IMR-90 (cell line): Measurements from ENCODE around the gene MGA. TPM values are rescaled to one million over a fixed set of nuclear protein-coding genes. Genes with fewer than 3 reads are reported as not detected.
A peak's percentile ranks its signal among the peaks of the same experiment; 100 is the strongest.

Experiments
- ATAC-seq: fragments of 200-7000 bp; cut with Tn5 transposase; 2 replicates; pipeline ENCODE4 v1.9.1; 2020; ENCODE audit warnings: low read depth, mild to moderate bottlenecking, moderate library complexity
- BruUV-seq: library from RNA; stranded (reverse); fragments of 400-500 nt; replicated peaks from 2 replicates; lab custom pipeline; 2021; lab: Mats Ljungman, UMichigan
- CTCF ChIA-PET: fragments of 300-600 bp; formaldehyde crosslinking; extraction: SDS; loops from one replicate; lab custom pipeline; 2021; ENCODE audit warnings: antibody characterized with exemption; lab: Yijun Ruan, JAX
- POLR2A ChIA-PET: fragments of 300-600 bp; sonication (Branson Sonifier 250); formaldehyde crosslinking; loops from one replicate; lab custom pipeline; 2022; ENCODE audit warnings: antibody characterized with exemption; ENCODE audit not compliant: unreplicated experiment; lab: Charles Lee
- DNase-seq: peaks from one replicate; pipeline ENCODE4 v3.0.0; 2013
- H2AFZ ChIP-seq: replicated peaks from 2 replicates; pipeline ENCODE3; 2013; ENCODE audit warnings: low read length, mild to moderate bottlenecking; ENCODE audit not compliant: poor library complexity
- H2AK5ac ChIP-seq: 2 replicates; pipeline ENCODE4 v1.6.1; 2013; ENCODE audit warnings: low read depth, low read length, inconsistent platforms
- H2AK9ac ChIP-seq: replicated peaks from 2 replicates; pipeline ENCODE3; 2013; ENCODE audit warnings: mild to moderate bottlenecking, low read depth, low read length, moderate library complexity; ENCODE audit not compliant: poor library complexity
- H2BK120ac ChIP-seq: 2 replicates; pipeline ENCODE4 v1.6.1; 2013; ENCODE audit warnings: low read depth, low read length, inconsistent platforms
- H2BK15ac ChIP-seq: 3 replicates; pipeline ENCODE4 v1.6.1; 2013; ENCODE audit warnings: low read depth, low read length, inconsistent platforms
- H2BK20ac ChIP-seq: 2 replicates; pipeline ENCODE4 v1.6.1; 2013; ENCODE audit warnings: low read depth, mild to moderate bottlenecking, inconsistent platforms, low read length, moderate library complexity
- H2BK5ac ChIP-seq: 2 replicates; pipeline ENCODE4 v1.6.1; 2013; ENCODE audit warnings: mild to moderate bottlenecking, low read depth, low read length, inconsistent platforms; ENCODE audit not compliant: poor library complexity, severe bottlenecking
- H3K14ac ChIP-seq: replicated peaks from 2 replicates; pipeline ENCODE4 v1.6.1; 2013; ENCODE audit warnings: low read depth, low read length, inconsistent platforms
- H3K18ac ChIP-seq: 2 replicates; pipeline ENCODE4 v1.6.1; 2013; ENCODE audit warnings: low read depth, low read length, control low read depth
- H3K23ac ChIP-seq: 2 replicates; pipeline ENCODE4 v1.6.1; 2013; ENCODE audit warnings: low read depth, low read length, inconsistent platforms
- H3K27ac ChIP-seq: 2 replicates; pipeline ENCODE4 v1.5.1; 2013; ENCODE audit warnings: mild to moderate bottlenecking, control low read depth, low read length; ENCODE audit not compliant: insufficient read depth
- H3K27me3 ChIP-seq: 2 replicates; pipeline ENCODE4 v1.6.1; 2013; ENCODE audit warnings: low read length; ENCODE audit not compliant: control insufficient read depth, insufficient read depth
- H3K36me3 ChIP-seq: 2 replicates; pipeline ENCODE4 v1.6.1; 2013; ENCODE audit warnings: low read length, mixed read lengths; ENCODE audit not compliant: control insufficient read depth, insufficient read depth
- H3K4ac ChIP-seq: 2 replicates; pipeline ENCODE4 v1.6.1; 2013; ENCODE audit warnings: low read depth, low read length, inconsistent platforms
- H3K4me1 ChIP-seq: 2 replicates; pipeline ENCODE4 v1.6.1; 2013; ENCODE audit warnings: low read length, mixed read lengths; ENCODE audit not compliant: control insufficient read depth, insufficient read depth
- H3K4me2 ChIP-seq: 2 replicates; pipeline ENCODE4 v1.6.1; 2013; ENCODE audit warnings: low read depth, mild to moderate bottlenecking, control low read depth, low read length, moderate library complexity
- H3K4me3 ChIP-seq: 2 replicates; pipeline ENCODE4 v1.5.1; 2013; ENCODE audit warnings: low read depth, mild to moderate bottlenecking, control low read depth, low read length, moderate library complexity; ENCODE audit not compliant: insufficient read depth
- H3K56ac ChIP-seq: 2 replicates; pipeline ENCODE4 v1.6.1; 2013; ENCODE audit warnings: low read length, inconsistent platforms; ENCODE audit not compliant: insufficient read depth; ENCODE audit errors: extremely low read depth
- H3K79me1 ChIP-seq, 2 experiments: 2 replicates each; pipeline ENCODE4 v1.6.1; 2013; ENCODE audit warnings: low read length in 2 of 2, inconsistent platforms in 1 of 2, low read depth in 1 of 2
- H3K9ac ChIP-seq: 2 replicates; pipeline ENCODE4 v1.6.1; 2013; ENCODE audit warnings: low read depth, low read length, control low read depth
- H3K9me1 ChIP-seq: 2 replicates; pipeline ENCODE4 v1.6.1; 2013; ENCODE audit warnings: low read length, inconsistent platforms; ENCODE audit not compliant: insufficient read depth
- H3K9me3 ChIP-seq: 2 replicates; pipeline ENCODE4 v1.6.1; 2013; ENCODE audit warnings: low read length; ENCODE audit not compliant: control insufficient read depth, insufficient read depth
- H4K20me1 ChIP-seq: 2 replicates; pipeline ENCODE4 v1.6.1; 2013; ENCODE audit warnings: low read length, inconsistent platforms; ENCODE audit not compliant: insufficient read depth
- H4K5ac ChIP-seq: 2 replicates; pipeline ENCODE4 v1.6.1; 2013; ENCODE audit warnings: mild to moderate bottlenecking, low read depth, low read length, control low read depth
- H4K8ac ChIP-seq, 2 experiments: 2 replicates each; pipeline ENCODE4 v1.6.1; 2013; ENCODE audit warnings: low read depth in 2 of 2, low read length in 2 of 2, control low read depth in 1 of 2, inconsistent platforms in 1 of 2
- H4K91ac ChIP-seq: 2 replicates; pipeline ENCODE4 v1.6.1; 2013; ENCODE audit warnings: low read depth, low read length, inconsistent platforms; ENCODE audit not compliant: insufficient read depth
- MXI1 ChIP-seq: IDR thresholded peaks from 2 replicates; pipeline ENCODE4 v1.6.1; 2012; ENCODE audit warnings: low read depth, mild to moderate bottlenecking, low read length, moderate library complexity, borderline replicate concordance
- RCOR1 ChIP-seq: IDR thresholded peaks from 2 replicates; pipeline ENCODE4 v1.6.1; 2012; ENCODE audit warnings: mild to moderate bottlenecking, low read length, improper control_type of control experiment; ENCODE audit not compliant: insufficient replicate concordance
- RFX5 ChIP-seq: IDR thresholded peaks from 2 replicates; pipeline ENCODE4 v1.8.0; 2012; ENCODE audit warnings: low read depth, mild to moderate bottlenecking, low read length, moderate library complexity
- WGBS, 2 experiments: methylation state at CpG; one replicate each; pipeline versions ENCODE4 v1.1.5 to v1.1.7; 2013; ENCODE audit warnings: missing lambda C conversion rate in 2 of 2; ENCODE audit not compliant: insufficient read length in 1 of 2; ENCODE audit errors: extremely low coverage in 2 of 2; 5-methylcytosine and 5-hydroxymethylcytosine counted together
- dilution Hi-C: fragments of 300-500 bp; cut with HindIII; formaldehyde crosslinking; loops from one replicate; pipeline ENCODE4 v1.14.3; 2018; ENCODE audit warnings: low sequenced_read_pairs; ENCODE audit not compliant: unreplicated experiment
- in situ Hi-C: fragments of 300-500 bp; cut with MboI; formaldehyde crosslinking; loops from 3 replicates; pipeline ENCODE4 v1.14.3; 2019; ENCODE audit warnings: low sequenced_read_pairs, inconsistent platforms, mixed read lengths
- intact Hi-C: fragments of 100-400 bp; cut with micrococcal nuclease; formaldehyde crosslinking; loops from 2 replicates; pipeline ENCODE4 v1.10.0; 2022
- polyA plus RNA-seq, 3 experiments: library from polyadenylated mRNA; depleted of rRNA; stranded (reverse); fragments of >200 nt; gene quantifications; 2 replicates each; pipeline ENCODE4 v1.2.3, GENCODE V29; 2012; ENCODE audit warnings: low replicate concordance in 1 of 3
- total RNA-seq: library from RNA; depleted of rRNA; stranded (reverse); fragments of >200 nt; gene quantifications from 2 replicates; pipeline ENCODE4 v1.2.3, GENCODE V29; 2012
- TF ChIP-seq, protein P1 (sequence below): conservative IDR thresholded peaks from 2 replicates; pipeline ENCODE4 v1.5.1; 2012; ENCODE audit warnings: mild to moderate bottlenecking, low read depth, low read length, improper control_type of control experiment

MGA gene
- total and polyA plus RNA-seq, 2 of the 4 experiments (the other 2 are of a cell fraction), result 3.2 to 38.0 TPM

- H4K5ac ChIP-seq, result no peak overlapping the region
- H2BK5ac ChIP-seq, result no peak overlapping the region
- no peak overlapping the region for H3K4me3 ChIP-seq
- H4K8ac ChIP-seq, result no peak overlapping the region
- no peak for TF ChIP-seq RCOR1
- TF ChIP-seq RFX5, result no peak
- no peak for TF ChIP-seq MXI1
- TF ChIP-seq, protein P1, sequence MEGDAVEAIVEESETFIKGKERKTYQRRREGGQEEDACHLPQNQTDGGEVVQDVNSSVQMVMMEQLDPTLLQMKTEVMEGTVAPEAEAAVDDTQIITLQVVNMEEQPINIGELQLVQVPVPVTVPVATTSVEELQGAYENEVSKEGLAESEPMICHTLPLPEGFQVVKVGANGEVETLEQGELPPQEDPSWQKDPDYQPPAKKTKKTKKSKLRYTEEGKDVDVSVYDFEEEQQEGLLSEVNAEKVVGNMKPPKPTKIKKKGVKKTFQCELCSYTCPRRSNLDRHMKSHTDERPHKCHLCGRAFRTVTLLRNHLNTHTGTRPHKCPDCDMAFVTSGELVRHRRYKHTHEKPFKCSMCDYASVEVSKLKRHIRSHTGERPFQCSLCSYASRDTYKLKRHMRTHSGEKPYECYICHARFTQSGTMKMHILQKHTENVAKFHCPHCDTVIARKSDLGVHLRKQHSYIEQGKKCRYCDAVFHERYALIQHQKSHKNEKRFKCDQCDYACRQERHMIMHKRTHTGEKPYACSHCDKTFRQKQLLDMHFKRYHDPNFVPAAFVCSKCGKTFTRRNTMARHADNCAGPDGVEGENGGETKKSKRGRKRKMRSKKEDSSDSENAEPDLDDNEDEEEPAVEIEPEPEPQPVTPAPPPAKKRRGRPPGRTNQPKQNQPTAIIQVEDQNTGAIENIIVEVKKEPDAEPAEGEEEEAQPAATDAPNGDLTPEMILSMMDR, result no peak
- no peak overlapping the region for H3K23ac ChIP-seq
- ChIA-PET CTCF (interaction anchor here (1.9 kb wide), 1 partner anchor 27 kb away, joined by 6 read pairs; the partner anchor contains the start of gene MAPKBP1), POLR2A (no interaction called here)
- H4K91ac ChIP-seq, result no peak overlapping the region
- BruUV-seq, result no TSS peak
- peaks cover 36 to 79% of the 10 kb centered on the region in 2 experiments for H3K79me1 ChIP-seq
- no peak overlapping the region for H3K4ac ChIP-seq
- in situ Hi-C loops (no loop called here), dilution Hi-C loops (no loop called here), intact Hi-C loops (no loop called here)
- H2AK9ac ChIP-seq, result no peak overlapping the region
- no peak overlapping the region for H3K56ac ChIP-seq
- peaks cover 12% of the 10 kb centered on the region for H3K4me1 ChIP-seq
- H2AFZ ChIP-seq, result no peak overlapping the region
- H3K4me2 ChIP-seq, result no peak overlapping the region
- H3K27ac ChIP-seq, result no peak overlapping the region
- H2BK15ac ChIP-seq, result no peak overlapping the region
- H3K9me1 ChIP-seq, result peaks cover 33% of the 10 kb centered on the region
- no peaks in the 10 kb centered on the region for H3K27me3 ChIP-seq
- no CpG with 5 or more reads among the region's 3 CpGs for WGBS, 2 experiments
- H3K36me3 ChIP-seq, result peaks cover 12% of the 10 kb centered on the region
- DNase-seq (no peak), ATAC-seq (no peak)
- H3K9me3 ChIP-seq, result no peaks in the 10 kb centered on the region
- H2BK120ac ChIP-seq, result peak overlapping the region; percentile 17; the same call in 1 of the 2 replicates
- 0 out of 2 replicates have a peak, but pooled peaks cover under 1% of the 10 kb centered on the region for H4K20me1 ChIP-seq
- no peak overlapping the region for H3K14ac ChIP-seq
- H2AK5ac ChIP-seq, result no peak overlapping the region
- H2BK20ac ChIP-seq, result no peak overlapping the region
- no peak overlapping the region for H3K9ac ChIP-seq
- no peak overlapping the region for H3K18ac ChIP-seq
Measured at GRCh38 chr15:41801185-41801584, 141.0 kb downstream of the MGA start.
